Cardiac muscle cell (in vitro differentiated cells and primary cell): ENCODE results near the gene CPZ. TPM values are rescaled to one million over a fixed set of nuclear protein-coding genes. Genes with fewer than 3 reads are reported as not detected.

Experiments
- DNase-seq, 2 donors: peaks; one replicate each; pipeline versions ENCODE4 v3.0.0 to v3.0.0-alpha.2; 2010 to 2017; ENCODE audit warnings: low read depth in 1 of 2, low spot score in 1 of 2
- H3K27ac ChIP-seq: fragments of 200-600 bp; sonication (generic); 2 replicates; pipeline ENCODE4 v1.5.1; 2016
- H3K27me3 ChIP-seq: fragments of 200-600 bp; sonication (generic); 2 replicates; pipeline ENCODE4 v1.6.0; 2016; ENCODE audit warnings: control low read depth
- H3K36me3 ChIP-seq: fragments of 200-600 bp; sonication (generic); 2 replicates; pipeline ENCODE4 v1.5.1; 2016; ENCODE audit warnings: control low read depth
- H3K4me1 ChIP-seq: fragments of 200-600 bp; sonication (generic); 2 replicates; pipeline ENCODE4 v1.8.1; 2017; ENCODE audit warnings: low read depth, mild to moderate bottlenecking, mixed run types
- H3K4me3 ChIP-seq: fragments of 200-600 bp; sonication (generic); 2 replicates; pipeline ENCODE4 v1.5.1; 2016; ENCODE audit warnings: mild to moderate bottlenecking
- H3K9me3 ChIP-seq: fragments of 200-600 bp; sonication (generic); 2 replicates; pipeline ENCODE4 v1.5.1; 2017; ENCODE audit warnings: low read depth, mild to moderate bottlenecking, control low read depth
- polyA plus RNA-seq: library from polyadenylated mRNA; unstranded; fragments of >200 nt; fragmentation: Nextera tagmentation; extraction: Ambion mirVana; gene quantifications from 2 replicates; pipeline ENCODE4 v1.2.1, GENCODE V29; 2016
- total RNA-seq: library from RNA; depleted of rRNA; stranded (reverse); fragments of >200 nt; gene quantifications from 2 replicates; pipeline ENCODE4 v1.2.3, GENCODE V29; 2016
- TF ChIP-seq, protein P1 (sequence below): IDR thresholded peaks from 2 replicates; pipeline ENCODE4 v1.5.1; 2012; ENCODE audit warnings: low read depth, mild to moderate bottlenecking, low read length

Gene CPZ
- total and polyA plus RNA-seq, 2 experiments from 2014 or later = 4.7 to 12.0 TPM

- no peak for DNase-seq
- no peak overlapping the region for H3K4me3 ChIP-seq
- TF ChIP-seq, protein P1, sequence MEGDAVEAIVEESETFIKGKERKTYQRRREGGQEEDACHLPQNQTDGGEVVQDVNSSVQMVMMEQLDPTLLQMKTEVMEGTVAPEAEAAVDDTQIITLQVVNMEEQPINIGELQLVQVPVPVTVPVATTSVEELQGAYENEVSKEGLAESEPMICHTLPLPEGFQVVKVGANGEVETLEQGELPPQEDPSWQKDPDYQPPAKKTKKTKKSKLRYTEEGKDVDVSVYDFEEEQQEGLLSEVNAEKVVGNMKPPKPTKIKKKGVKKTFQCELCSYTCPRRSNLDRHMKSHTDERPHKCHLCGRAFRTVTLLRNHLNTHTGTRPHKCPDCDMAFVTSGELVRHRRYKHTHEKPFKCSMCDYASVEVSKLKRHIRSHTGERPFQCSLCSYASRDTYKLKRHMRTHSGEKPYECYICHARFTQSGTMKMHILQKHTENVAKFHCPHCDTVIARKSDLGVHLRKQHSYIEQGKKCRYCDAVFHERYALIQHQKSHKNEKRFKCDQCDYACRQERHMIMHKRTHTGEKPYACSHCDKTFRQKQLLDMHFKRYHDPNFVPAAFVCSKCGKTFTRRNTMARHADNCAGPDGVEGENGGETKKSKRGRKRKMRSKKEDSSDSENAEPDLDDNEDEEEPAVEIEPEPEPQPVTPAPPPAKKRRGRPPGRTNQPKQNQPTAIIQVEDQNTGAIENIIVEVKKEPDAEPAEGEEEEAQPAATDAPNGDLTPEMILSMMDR = no peak
- no peaks in the 10 kb centered on the region for H3K9me3 ChIP-seq
- no peaks in the 10 kb centered on the region for H3K36me3 ChIP-seq
- peaks cover 4% of the 10 kb centered on the region for H3K27me3 ChIP-seq
- no peak overlapping the region for H3K27ac ChIP-seq
- H3K4me1 ChIP-seq = no peaks in the 10 kb centered on the region
These were observed 65.0 kb downstream of the CPZ start for GRCh38 chr4:8657381-8658088.

DNA sequence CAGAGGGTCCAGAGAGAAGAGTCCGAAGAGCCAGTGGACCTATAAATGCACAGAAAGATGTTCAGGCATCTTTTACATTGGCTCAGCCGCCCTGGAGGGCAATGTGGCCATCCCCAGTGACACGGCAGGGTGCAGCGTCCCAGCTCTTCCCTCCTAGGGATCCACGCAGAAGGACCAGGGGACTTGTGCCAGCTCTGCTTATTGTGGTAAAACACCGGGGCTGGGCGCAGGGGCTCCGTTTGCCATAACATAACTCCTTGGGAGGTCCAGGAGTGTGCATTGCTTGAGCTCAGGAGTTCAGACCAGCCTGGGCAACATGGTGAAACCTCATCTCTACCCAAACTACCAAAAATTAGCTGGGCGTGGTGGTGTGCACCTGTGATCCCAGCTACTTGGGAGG lies 70.2 kb downstream of the CPZ start:
- H3K27ac ChIP-seq = no peak overlapping the region
- DNase-seq = no peak
- H3K27me3 ChIP-seq = peaks cover 21% of the 10 kb centered on the region
- no peak overlapping the region for H3K4me3 ChIP-seq
- TF ChIP-seq, protein P1 = no peak
- H3K36me3 ChIP-seq = no peaks in the 10 kb centered on the region
- H3K9me3 ChIP-seq = no peaks in the 10 kb centered on the region
- no peaks in the 10 kb centered on the region for H3K4me1 ChIP-seq

GRCh38 chr4:8664031-8664805 lies 71.7 kb downstream of the CPZ start:
- no peak overlapping the region for H3K4me3 ChIP-seq
- peaks cover 27% of the 10 kb centered on the region for H3K27me3 ChIP-seq
- H3K36me3 ChIP-seq = no peaks in the 10 kb centered on the region
- TF ChIP-seq, protein P1 = no peak
- no peak for DNase-seq
- H3K9me3 ChIP-seq = no peaks in the 10 kb centered on the region
- H3K27ac ChIP-seq = no peak overlapping the region
- H3K4me1 ChIP-seq = no peaks in the 10 kb centered on the region

DNA sequence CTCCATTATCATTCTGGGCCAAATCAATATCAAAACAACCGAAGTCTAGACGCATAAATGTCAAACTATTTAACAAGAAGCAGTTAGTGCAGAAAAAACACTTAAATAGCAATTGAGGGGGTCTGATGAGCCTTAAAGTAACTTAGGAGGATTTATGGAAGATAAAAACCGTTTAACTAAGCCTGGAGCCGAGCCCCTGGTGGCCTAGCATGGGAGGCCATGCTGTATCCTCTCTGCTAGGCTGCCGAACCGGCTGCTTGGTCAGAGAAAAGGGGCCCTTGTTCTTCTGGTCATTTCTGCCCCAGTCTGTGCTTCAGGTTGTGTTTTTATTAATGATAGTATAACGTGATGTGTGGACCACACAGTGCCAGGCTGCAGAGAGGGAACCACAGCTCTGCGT lies 72.4 kb downstream of the CPZ start:
- TF ChIP-seq, protein P1 = no peak
- Histone ChIP-seq H3K27ac (no peak overlapping the region), H3K4me1 (no peaks in the 10 kb centered on the region), H3K36me3 (no peaks in the 10 kb centered on the region), H3K4me3 (no peak overlapping the region), H3K9me3 (no peaks in the 10 kb centered on the region), H3K27me3 (peaks cover 27% of the 10 kb centered on the region)
- DNase-seq = no peak

- TF ChIP-seq, protein P1 = no peak
- H3K27me3 ChIP-seq = peaks cover 27% of the 10 kb centered on the region
- no peak for DNase-seq
These were observed 73.1 kb downstream of the CPZ start for GRCh38 chr4:8665406-8666360.

More at GRCh38 chr4:8665406-8666360, 73.1 kb downstream of the CPZ start:
- H3K4me3 ChIP-seq = no peak overlapping the region
- H3K4me1 ChIP-seq = no peaks in the 10 kb centered on the region
- no peaks in the 10 kb centered on the region for H3K36me3 ChIP-seq
- H3K27ac ChIP-seq = no peak overlapping the region
- no peaks in the 10 kb centered on the region for H3K9me3 ChIP-seq
